AG08395 (cell line): ENCODE measurements around the gene ADPRM.
"Not testable (repeated sequence)": the region's sequence is repeated elsewhere in the genome, so short reads cannot be mapped to it uniquely, and the experiment has no call there.

ENCODE experiments used
- DNase-seq: peaks from one replicate; pipeline ENCODE4 v3.0.0; 2012; ENCODE audit warnings: mixed read lengths, low spot score

Gene ADPRM

GRCh38 chr17:10699856-10700255, 2.5 kb downstream of the ADPRM start:
- no peak for DNase-seq

GRCh38 chr17:10702574-10702973, 5.2 kb downstream of the ADPRM start:
- no peak for DNase-seq

- DNase-seq = no peak
These were observed 8.3 kb downstream of the ADPRM start for GRCh38 chr17:10705727-10706126.

- DNase-seq = no peak
These were observed 15.9 kb downstream of the ADPRM start for GRCh38 chr17:10713318-10713717.

- no peak for DNase-seq
These were observed 18.8 kb downstream of the ADPRM start for GRCh38 chr17:10716218-10716617.

- no peak for DNase-seq
These were observed 21.2 kb downstream of the ADPRM start for GRCh38 chr17:10718547-10718946.

GRCh38 chr17:10724546-10725195, 27.3 kb downstream of the ADPRM start:
- no peak for DNase-seq

- DNase-seq = no peak
These were observed 27.9 kb downstream of the ADPRM start for GRCh38 chr17:10725262-10725661.

GRCh38 chr17:10726196-10726595, 28.8 kb downstream of the ADPRM start:
- DNase-seq = no peak

- DNase-seq = no peak
These were observed 29.8 kb downstream of the ADPRM start for GRCh38 chr17:10727192-10727591.

GRCh38 chr17:10728331-10728892, 31.0 kb downstream of the ADPRM start:
- DNase-seq = no peak

GRCh38 chr17:10729334-10730193, 32.2 kb downstream of the ADPRM start, which contains the start of gene TMEM220:
TSS of gene TMEM220 (minus strand) at chr17:10730023. CDS start at chr17:10729851, 172 bp downstream.
- peak; percentile 70 for DNase-seq

GRCh38 chr17:10730247-10730646, 32.9 kb downstream of the ADPRM start:
- DNase-seq = not testable (repeated sequence)

- no peak for DNase-seq
These were observed 34.0 kb downstream of the ADPRM start for GRCh38 chr17:10731408-10731879.

GRCh38 chr17:10732121-10732520, 34.7 kb downstream of the ADPRM start:
- not testable (repeated sequence) for DNase-seq

- DNase-seq = no peak
These were observed 36.3 kb downstream of the ADPRM start for GRCh38 chr17:10733666-10734065.

- DNase-seq = no peak
These were observed 37.9 kb downstream of the ADPRM start for GRCh38 chr17:10735251-10735650.

GRCh38 chr17:10735821-10736220, 38.4 kb downstream of the ADPRM start:
- DNase-seq = no peak

- peak; percentile 75 for DNase-seq
These were observed 39.8 kb downstream of the ADPRM start for GRCh38 chr17:10737168-10737622.

- no peak for DNase-seq
These were observed 40.3 kb downstream of the ADPRM start for GRCh38 chr17:10737736-10738135.

- no peak for DNase-seq
These were observed 41.3 kb downstream of the ADPRM start for GRCh38 chr17:10738521-10739258.

GRCh38 chr17:10739386-10739785, 42.0 kb downstream of the ADPRM start:
- no peak for DNase-seq
